GM12801 (cell line): ENCODE results near the gene SNTG2.

Experiments
- TF ChIP-seq, protein P1 (sequence below): IDR thresholded peaks from one replicate; pipeline ENCODE4 v1.5.1; 2011; ENCODE audit warnings: control low read depth; ENCODE audit not compliant: insufficient read length; ENCODE audit errors: extremely low read depth

Gene SNTG2

DNA sequence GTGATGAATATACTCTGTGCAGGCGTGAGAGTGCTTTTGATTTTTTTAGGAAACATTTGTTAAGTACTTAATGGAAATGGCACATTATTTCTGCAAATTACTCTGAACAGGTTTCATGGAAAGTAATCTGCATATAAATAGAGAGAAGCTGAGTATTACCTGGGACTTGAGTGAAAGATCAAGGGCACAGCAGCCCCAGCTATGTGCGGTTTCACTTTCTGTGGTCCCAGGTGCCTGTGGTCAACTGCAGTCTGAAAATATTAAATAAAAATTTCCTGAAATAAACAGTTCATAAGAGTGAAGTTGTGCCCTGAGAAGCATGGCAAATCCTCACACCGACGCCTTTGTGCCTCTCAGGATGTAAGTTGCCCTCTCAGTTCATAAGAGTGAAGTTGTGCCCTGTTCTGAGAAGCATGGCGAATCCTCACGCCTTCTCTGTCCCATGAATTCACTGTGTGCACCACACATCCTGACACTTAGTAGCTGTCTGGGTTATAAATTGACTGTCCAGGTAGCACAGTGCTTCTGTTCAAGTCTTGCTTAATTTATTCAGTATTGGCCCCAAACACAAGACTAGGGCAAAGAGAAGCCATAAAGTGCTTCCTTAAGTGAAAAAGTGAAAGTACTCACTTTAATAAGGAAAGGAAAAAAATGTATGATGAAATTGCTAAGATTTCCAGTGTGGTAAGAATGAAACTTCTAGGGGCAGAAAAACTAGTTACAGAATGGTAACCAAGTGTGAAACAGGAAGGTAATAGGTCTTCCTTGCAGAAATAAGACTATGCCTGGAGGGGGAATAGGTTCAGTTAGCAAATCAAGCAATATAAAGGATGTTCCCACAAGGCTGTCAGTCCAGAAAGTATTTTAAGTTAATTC, 4.3 kb upstream of the SNTG2 start:
- TF ChIP-seq, protein P1, sequence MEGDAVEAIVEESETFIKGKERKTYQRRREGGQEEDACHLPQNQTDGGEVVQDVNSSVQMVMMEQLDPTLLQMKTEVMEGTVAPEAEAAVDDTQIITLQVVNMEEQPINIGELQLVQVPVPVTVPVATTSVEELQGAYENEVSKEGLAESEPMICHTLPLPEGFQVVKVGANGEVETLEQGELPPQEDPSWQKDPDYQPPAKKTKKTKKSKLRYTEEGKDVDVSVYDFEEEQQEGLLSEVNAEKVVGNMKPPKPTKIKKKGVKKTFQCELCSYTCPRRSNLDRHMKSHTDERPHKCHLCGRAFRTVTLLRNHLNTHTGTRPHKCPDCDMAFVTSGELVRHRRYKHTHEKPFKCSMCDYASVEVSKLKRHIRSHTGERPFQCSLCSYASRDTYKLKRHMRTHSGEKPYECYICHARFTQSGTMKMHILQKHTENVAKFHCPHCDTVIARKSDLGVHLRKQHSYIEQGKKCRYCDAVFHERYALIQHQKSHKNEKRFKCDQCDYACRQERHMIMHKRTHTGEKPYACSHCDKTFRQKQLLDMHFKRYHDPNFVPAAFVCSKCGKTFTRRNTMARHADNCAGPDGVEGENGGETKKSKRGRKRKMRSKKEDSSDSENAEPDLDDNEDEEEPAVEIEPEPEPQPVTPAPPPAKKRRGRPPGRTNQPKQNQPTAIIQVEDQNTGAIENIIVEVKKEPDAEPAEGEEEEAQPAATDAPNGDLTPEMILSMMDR = no peak

- TF ChIP-seq, protein P1 = no peak
Measured at GRCh38 chr2:949384-950079, 1.1 kb upstream of the SNTG2 start.

GRCh38 chr2:951224-952006, 766 bp downstream of the SNTG2 start:
- TF ChIP-seq, protein P1 = no peak

- TF ChIP-seq, protein P1 = no peak
Measured at GRCh38 chr2:953408-953807, 2.8 kb downstream of the SNTG2 start.

GRCh38 chr2:953975-954686, 3.5 kb downstream of the SNTG2 start:
- TF ChIP-seq, protein P1 = no peak

DNA sequence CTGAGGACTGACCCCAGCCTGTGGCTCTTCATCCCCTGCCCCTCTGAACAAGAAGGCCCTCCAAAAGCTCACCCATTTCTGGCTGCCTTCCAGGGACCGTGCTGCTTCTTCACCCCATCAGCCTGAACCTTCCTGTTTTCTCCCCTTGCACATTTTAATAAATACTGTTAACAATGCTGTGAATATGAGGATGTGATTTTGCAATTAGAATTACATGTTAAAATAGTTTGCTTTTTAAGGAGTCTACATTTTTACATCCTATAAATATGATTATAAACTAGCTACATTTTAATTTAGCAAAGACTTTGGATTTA, 4.0 kb downstream of the SNTG2 start:
- TF ChIP-seq, protein P1 = no peak
